IgD-negative memory B cell (primary cell): ENCODE results near the gene TAF1L. TPM values are rescaled to one million over a fixed set of nuclear protein-coding genes. Genes with fewer than 3 reads are reported as not detected.
"Not testable (repeated sequence)": the region's sequence is repeated elsewhere in the genome, so short reads cannot be mapped to it uniquely, and the experiment has no call there.

Experiments used
- H3K27ac Mint-ChIP-seq, 3 donors: one replicate each; pipeline ENCODE4 v1.8.0; 2020 to 2022; ENCODE audit warnings: mild to moderate bottlenecking in 3 of 3, mixed read lengths in 3 of 3, moderate library complexity in 1 of 3
- H3K27me3 Mint-ChIP-seq: one replicate; pipeline ENCODE4 v1.8.0; 2021; ENCODE audit warnings: mixed read lengths
- H3K36me3 Mint-ChIP-seq: one replicate; pipeline ENCODE4 v1.8.0; 2020; ENCODE audit warnings: mild to moderate bottlenecking, mixed read lengths
- H3K4me1 Mint-ChIP-seq, 3 donors: one replicate each; pipeline ENCODE4 v1.8.0; 2020 to 2022; ENCODE audit warnings: mixed read lengths in 3 of 3, mild to moderate bottlenecking in 1 of 3
- H3K4me3 Mint-ChIP-seq, 4 donors: one replicate each; pipeline ENCODE4 v1.8.0; 2020 to 2022; ENCODE audit warnings: mild to moderate bottlenecking in 4 of 4, mixed read lengths in 4 of 4, moderate library complexity in 3 of 4
- H3K9me3 Mint-ChIP-seq, 3 donors: one replicate each; pipeline ENCODE4 v1.8.0; 2020 to 2021; ENCODE audit warnings: mixed read lengths in 3 of 3, mild to moderate bottlenecking in 1 of 3
- polyA plus RNA-seq: library from polyadenylated mRNA; unstranded; fragments of 300-500 nt; fragmentation: Illumina TruSeq; gene quantifications from one replicate; pipeline ENCODE4 v1.2.3, GENCODE V29; 2021

The TAF1L gene
- polyA plus RNA-seq, 1 donor from 2014 or later: not detected

DNA sequence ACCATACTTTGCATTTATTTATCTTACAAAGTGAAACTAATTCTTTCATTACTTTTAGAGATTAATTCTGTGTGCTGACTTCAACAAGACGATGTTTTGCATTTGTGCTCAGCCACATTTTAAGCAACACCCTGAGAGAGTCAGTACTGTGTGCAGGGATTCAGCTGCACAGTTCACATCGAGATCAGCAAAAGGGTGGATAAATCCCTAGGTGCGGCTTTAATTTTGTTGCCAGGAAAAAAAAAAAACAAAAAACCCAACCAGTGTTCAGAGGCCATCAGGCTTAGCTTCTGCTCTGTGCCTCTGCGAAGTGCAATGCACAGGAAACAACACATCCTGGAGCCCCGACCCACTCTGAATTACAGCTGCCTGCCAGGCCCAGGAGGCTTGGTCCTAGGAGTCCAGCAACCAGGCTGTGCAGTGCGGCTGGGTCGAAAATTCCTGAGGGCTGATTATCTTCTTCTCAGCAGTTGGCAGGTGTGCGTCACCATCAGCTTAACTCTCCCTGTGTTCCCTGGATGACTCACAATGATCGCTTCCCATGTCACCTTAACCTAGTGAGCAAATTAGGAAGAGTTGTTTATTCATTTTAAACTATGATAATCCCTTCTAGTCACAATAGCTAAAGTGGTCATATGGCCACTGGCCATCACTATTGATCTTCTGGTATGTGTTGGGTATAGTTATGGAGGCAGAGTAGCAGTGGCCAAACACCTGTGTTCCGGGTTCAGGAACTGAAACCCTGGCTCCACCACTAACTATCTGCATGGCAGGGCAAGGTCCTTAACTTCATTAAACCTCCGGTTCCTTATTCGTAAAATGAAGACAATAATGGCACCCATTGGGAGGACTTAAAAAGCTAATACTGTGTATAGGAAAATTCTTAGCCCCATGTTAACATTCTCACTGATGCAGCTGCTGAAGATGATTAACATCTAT, 31.3 kb downstream of the TAF1L start:
- Mint-ChIP-seq H3K27me3 (no peaks in the 10 kb centered on the region), H3K36me3 (no peaks in the 10 kb centered on the region), H3K4me3 (peak overlapping the region; percentile 8 to 78 (median 62)), H3K27ac (peak overlapping the region; percentile 1 to 60 (median 41)), H3K4me1 (peaks cover 8 to 14% (median 13%) of the 10 kb centered on the region in 3 donors), H3K9me3 (peaks cover 2 to 12% (median 3%) of the 10 kb centered on the region in 3 donors)

DNA sequence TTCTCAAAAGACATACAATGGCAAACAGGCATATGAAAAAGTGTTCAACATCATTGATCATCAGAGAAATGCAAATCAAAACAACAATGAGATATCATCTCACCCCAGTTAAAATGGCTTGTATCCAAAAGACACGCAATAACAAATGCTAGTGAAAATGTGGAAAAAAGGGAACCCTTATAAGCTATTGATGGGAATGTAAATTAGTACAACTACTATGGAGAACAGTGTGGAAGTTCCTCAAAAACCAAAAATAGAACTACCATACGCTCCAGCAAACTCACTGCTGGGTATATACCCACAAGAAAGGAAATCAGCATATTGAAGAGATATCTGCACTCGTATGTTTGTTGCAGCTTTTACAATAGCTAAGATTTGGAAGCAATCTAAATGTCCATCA, 36.4 kb downstream of the TAF1L start:
- H3K27me3 Mint-ChIP-seq, H3K27ac Mint-ChIP-seq, H3K36me3 Mint-ChIP-seq, H3K4me3 Mint-ChIP-seq, H3K9me3 Mint-ChIP-seq: not testable (repeated sequence)
- peaks cover 2 to 14% (median 13%) of the 10 kb centered on the region in 3 donors for H3K4me1 Mint-ChIP-seq

DNA sequence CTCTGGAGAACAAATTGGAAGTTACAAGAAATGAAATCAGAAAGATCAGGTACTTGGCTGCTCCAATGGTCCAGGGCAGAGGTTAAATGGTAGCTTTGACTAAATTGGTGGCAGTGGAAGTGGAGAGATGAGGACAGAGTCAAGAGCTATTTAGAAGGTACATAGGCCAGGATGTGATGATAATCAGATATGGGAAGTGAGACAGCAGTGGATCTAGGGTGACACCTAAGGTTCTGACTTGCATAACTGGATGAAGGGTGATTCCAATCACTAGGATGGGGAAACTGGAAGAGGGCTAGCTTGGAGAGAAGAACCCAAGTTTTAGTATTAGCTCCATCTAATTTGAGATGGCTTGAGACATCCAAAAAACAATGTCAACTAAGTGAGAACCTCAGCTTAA, 38.5 kb downstream of the TAF1L start:
- Mint-ChIP-seq H3K27me3 (peaks cover 2% of the 10 kb centered on the region), H3K4me3 (no peak overlapping the region), H3K9me3 (peaks cover 0 to 3% (median 2%) of the 10 kb centered on the region in 3 donors), H3K27ac (no peak overlapping the region), H3K36me3 (no peaks in the 10 kb centered on the region), H3K4me1 (peaks cover 2 to 10% (median 9%) of the 10 kb centered on the region in 3 donors)

DNA sequence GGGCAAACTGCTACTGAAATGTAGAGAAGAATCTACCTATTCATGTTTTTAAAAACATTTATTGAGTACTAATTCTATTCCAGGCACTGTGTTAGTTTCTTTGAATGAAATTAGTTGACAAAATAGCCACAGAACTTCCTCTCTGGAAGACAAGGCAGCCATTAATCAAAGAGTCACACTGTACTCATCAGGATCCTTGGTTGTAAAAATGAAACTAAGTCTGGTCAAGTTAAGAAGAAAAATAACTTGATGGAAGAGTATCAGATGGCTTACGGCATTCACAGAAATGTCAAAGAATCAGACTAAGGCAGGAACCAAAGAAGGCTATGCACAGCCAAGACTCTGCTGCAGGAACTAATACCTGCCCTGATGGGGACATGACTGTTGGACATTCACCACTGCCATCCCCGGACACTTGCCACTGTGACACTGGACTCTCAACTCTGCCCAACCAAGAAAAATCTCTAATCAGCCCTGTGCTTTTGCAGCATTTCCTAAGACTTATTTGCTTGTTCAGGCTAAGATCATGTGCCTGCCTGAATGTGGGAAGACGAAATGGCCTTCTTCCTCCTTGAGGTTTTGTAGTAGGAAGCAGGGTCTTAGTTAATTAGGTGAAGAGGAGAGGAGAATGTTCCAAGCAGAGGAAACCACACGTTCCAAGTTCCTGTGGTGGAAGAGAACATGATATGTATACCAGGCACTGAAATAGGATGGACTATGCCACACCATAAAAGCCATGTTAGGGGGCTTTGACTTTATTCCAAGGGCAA, 39.2 kb downstream of the TAF1L start:
- Mint-ChIP-seq H3K4me1 (peaks cover 2 to 10% (median 9%) of the 10 kb centered on the region in 3 donors), H3K27me3 (peaks cover 3% of the 10 kb centered on the region), H3K27ac (no peak overlapping the region), H3K36me3 (no peaks in the 10 kb centered on the region), H3K4me3 (no peak overlapping the region), H3K9me3 (peaks cover 0 to 3% (median 2%) of the 10 kb centered on the region in 3 donors)

DNA sequence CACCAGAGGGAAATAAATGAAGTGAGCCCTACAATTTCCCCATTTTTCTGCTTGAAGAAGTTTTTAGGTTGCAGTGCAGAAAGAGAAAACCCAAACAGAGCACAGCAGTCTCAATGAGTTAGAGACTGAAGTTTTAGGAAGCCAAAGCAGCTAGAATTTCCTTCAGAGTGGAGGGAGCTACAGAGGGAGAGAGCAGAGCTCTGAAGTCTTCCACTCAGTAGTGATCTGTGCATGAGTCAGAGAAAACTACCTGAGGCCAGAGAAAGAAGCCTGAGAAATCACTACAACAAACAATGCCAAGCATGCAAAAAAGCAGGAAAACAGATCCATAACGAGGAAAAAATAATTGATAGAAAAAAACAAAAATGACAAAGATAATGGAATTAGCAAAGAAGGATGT, 44.6 kb downstream of the TAF1L start:
- Mint-ChIP-seq H3K27me3 (peaks cover 8% of the 10 kb centered on the region), H3K4me3 (no peak overlapping the region), H3K36me3 (peaks cover 2% of the 10 kb centered on the region), H3K4me1 (no peaks in the 10 kb centered on the region), H3K27ac (no peak overlapping the region), H3K9me3 (no peaks in the 10 kb centered on the region)

DNA sequence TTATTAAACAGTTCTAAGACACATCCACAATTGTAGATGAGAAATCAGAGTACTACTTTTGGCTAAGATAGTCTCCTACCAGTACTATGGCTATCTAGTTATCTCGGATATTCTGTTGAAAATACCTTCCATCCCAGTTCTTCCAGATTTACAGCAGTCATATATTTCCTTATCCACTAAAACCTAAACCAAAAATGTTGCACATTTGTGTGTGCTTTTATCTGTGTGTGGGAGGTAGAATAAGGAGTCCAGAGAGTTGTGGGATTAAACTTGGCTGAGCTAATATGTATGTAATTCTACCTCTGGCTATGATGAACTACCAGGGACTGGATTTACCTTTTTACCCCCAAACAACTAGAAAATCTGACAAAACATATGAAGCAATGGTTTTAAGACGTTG, 45.0 kb downstream of the TAF1L start:
- peaks cover 8% of the 10 kb centered on the region for H3K27me3 Mint-ChIP-seq
- no peak overlapping the region for H3K4me3 Mint-ChIP-seq
- H3K27ac Mint-ChIP-seq: no peak overlapping the region
- peaks cover 2% of the 10 kb centered on the region for H3K36me3 Mint-ChIP-seq
- no peaks in the 10 kb centered on the region for H3K9me3 Mint-ChIP-seq
- H3K4me1 Mint-ChIP-seq: no peaks in the 10 kb centered on the region

DNA sequence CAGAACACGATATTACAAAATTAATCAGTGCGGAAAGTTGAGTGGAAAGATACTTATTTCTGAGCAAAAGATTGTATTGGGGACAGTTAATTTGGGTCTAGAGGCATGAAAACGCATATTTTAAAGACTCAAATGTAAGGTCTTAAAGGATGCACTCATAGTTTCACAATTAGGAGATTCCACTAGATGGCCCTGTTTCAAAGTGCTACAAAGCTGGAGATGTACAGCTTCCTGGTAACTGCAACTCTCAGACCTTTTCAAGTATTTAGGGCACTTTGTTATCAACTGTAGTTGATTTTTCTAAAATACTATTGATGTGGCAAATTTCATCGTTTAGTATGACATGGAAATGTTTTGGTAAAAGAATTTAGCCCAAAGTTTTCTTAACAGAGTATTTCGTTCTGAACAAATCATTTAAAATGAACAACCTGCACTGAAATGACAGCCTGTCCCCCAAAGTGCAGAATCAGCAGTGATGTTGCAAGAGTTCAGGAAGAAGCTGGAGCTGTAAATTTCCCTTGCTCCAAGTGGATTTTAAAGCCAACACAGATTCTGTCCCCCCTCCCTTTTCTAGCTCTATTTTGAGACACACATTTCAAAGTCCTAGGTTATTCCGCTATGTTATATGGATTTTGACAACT, 46.3 kb downstream of the TAF1L start:
- peaks cover 2% of the 10 kb centered on the region for H3K36me3 Mint-ChIP-seq
- peaks cover 10% of the 10 kb centered on the region for H3K27me3 Mint-ChIP-seq
- no peak overlapping the region for H3K27ac Mint-ChIP-seq
- no peaks in the 10 kb centered on the region for H3K9me3 Mint-ChIP-seq
- no peak overlapping the region for H3K4me3 Mint-ChIP-seq
- no peaks in the 10 kb centered on the region for H3K4me1 Mint-ChIP-seq

DNA sequence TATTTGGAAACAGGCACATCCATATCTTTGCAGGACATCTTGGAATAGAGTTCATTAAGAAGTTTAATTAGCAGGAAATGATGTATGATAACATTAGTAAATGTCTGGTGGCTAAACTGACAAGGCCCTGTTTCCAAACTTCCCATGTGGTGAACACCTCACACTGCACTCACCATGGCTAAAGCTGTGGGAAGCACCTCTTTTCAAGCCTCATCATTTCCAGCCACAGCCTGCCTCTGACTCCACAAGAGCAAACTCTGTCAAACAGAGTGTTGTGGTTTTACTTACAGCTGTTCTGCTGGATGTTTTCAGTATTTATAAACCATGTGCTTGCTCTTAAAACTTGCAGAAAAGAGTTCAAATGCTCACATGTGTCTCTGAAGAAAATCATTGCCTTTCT, 47.6 kb downstream of the TAF1L start:
- no peaks in the 10 kb centered on the region for H3K9me3 Mint-ChIP-seq
- H3K4me3 Mint-ChIP-seq: no peak overlapping the region
- no peak overlapping the region for H3K27ac Mint-ChIP-seq
- H3K36me3 Mint-ChIP-seq: peaks cover 2% of the 10 kb centered on the region
- H3K4me1 Mint-ChIP-seq: no peaks in the 10 kb centered on the region
- peaks cover 10% of the 10 kb centered on the region for H3K27me3 Mint-ChIP-seq

DNA sequence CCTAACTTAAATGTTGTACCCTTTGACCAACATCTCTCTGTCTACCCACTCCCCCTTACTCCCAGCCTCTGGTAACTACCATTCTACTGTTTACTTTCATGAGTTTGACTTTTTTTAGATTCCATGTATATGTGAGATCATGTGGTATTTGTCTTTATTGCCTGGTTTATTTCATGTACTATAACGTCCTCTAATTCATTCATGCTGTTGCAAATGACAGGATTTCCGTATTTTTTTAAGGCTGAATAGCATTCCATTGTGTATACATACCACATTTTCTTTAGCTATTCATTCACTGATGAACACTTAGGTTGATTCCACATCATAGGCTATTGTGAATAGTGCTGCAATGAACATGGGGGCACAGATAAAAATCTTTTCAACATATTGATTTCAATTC, 50.7 kb downstream of the TAF1L start:
- Mint-ChIP-seq H3K4me1 (peaks cover 0 to 1% (median 0%) of the 10 kb centered on the region in 3 donors), H3K36me3 (peaks cover 2% of the 10 kb centered on the region), H3K27me3 (peaks cover 8% of the 10 kb centered on the region), H3K4me3 (no peak overlapping the region), H3K27ac (no peak overlapping the region), H3K9me3 (no peaks in the 10 kb centered on the region)

DNA sequence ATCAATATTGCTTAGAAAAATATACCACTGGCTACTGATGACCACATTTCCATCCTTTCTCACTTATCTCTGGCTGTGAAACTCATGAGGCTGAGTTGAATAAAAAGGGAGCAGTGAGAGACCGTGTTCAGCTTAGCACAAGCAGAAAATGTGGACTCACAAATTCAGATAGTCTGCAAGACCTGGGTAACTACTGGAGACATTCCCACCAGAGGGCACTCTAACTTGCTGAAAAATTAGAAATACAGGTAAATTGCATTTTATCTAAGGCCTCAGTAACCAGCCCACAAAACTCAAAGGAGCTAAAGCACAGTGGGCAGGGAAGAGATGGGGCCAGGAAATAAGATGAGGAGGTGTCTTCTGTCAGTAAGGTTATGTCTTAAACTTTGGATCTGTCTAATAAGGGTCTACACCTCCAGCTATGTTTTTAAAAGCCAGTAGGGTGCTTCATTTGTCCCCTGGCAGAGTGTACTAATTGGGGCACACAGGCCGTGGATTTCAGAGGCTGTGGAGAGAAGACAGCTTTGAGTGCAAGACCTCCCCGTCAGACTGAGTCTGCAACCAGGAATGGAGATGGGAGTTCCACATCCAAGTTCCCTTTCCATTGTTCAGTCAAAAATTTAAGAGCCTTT, 53.8 kb downstream of the TAF1L start:
- Mint-ChIP-seq H3K4me3 (no peak overlapping the region), H3K36me3 (no peaks in the 10 kb centered on the region), H3K27ac (no peak overlapping the region), H3K27me3 (peaks cover 7% of the 10 kb centered on the region), H3K4me1 (peaks cover 0 to 5% (median 5%) of the 10 kb centered on the region in 3 donors), H3K9me3 (no peaks in the 10 kb centered on the region)

DNA sequence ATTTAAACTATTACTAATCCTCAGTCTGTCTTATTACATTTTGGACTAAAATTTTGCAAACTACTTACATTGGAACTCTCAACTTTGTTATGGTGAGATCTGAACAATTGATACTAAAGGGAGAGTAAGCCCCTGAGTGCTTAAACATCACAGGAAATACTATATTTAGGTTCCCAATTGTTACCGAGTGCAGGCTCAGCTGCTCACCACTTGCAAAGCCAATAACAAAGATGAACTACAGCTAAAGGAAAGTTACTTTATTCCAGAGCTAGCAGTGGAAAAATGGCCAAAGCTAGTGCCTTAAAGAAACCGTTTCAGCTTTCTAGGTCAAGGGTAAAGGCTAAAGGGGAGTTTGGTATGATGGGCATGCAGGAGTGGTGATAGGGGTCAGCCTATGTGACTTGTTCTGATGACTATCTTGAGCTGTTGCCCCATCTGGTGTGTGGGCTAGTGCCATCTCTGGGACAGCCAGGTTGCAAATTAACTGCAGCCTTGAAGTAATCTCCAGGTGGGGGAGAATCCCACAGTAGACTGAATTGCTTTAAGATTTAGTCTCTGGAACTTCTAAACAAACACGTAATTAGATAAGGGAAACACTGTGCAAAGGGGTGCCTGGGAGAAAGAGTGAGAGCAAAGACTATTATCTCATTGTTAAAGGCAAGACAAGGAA, 54.7 kb downstream of the TAF1L start:
- no peak overlapping the region for H3K27ac Mint-ChIP-seq
- H3K36me3 Mint-ChIP-seq: no peaks in the 10 kb centered on the region
- peaks cover 0 to 5% (median 5%) of the 10 kb centered on the region in 3 donors for H3K4me1 Mint-ChIP-seq
- no peaks in the 10 kb centered on the region for H3K9me3 Mint-ChIP-seq
- H3K4me3 Mint-ChIP-seq: no peak overlapping the region
- H3K27me3 Mint-ChIP-seq: peaks cover 7% of the 10 kb centered on the region

DNA sequence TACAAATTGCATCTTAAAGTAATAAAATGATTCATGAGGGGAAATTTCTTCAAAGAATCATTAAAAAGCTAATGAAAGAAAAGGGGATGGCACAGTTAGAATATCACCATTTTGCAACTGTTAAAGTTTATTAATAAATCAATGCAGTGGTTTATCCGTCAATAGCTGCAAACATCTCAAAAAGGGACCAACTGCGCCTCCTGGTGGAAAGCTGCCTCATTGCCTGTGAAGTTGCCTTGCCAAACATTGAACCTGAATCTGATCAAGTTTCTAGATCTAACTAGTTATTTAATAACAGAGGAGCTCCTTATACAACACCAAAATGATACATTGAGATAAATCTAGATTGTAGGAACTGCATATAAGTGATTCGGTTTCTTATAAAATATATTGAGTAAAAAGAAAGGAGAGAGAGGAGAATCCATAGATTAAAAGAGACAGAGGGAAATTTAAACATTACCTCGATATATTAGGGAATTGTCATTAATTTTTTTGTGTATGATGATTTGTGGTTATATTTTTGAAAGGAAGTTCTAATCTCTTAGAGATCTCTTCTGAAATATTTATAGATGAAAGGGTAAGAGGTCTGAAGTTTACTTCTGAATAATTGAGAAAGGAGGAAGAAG, 55.6 kb downstream of the TAF1L start:
- H3K27me3 Mint-ChIP-seq: peaks cover 7% of the 10 kb centered on the region
- H3K9me3 Mint-ChIP-seq: no peaks in the 10 kb centered on the region
- peak overlapping the region in 1 of 4 donors; percentile 6 for H3K4me3 Mint-ChIP-seq
- no peaks in the 10 kb centered on the region for H3K36me3 Mint-ChIP-seq
- H3K4me1 Mint-ChIP-seq: peaks cover 0 to 5% (median 5%) of the 10 kb centered on the region in 3 donors
- no peak overlapping the region for H3K27ac Mint-ChIP-seq
